HG03095 (cell line): ENCODE measurements around the gene RPRML.
"Not testable (repeated sequence)": the region's sequence is repeated elsewhere in the genome, so short reads cannot be mapped to it uniquely, and the experiment has no call there.

Experiments used
- ATAC-seq: cut with Tn5 transposase; IDR thresholded peaks from one replicate; pipeline ENCODE4 v1.9.1; 2021; ENCODE audit warnings: moderate library complexity; ENCODE audit not compliant: unreplicated experiment

Gene RPRML

DNA sequence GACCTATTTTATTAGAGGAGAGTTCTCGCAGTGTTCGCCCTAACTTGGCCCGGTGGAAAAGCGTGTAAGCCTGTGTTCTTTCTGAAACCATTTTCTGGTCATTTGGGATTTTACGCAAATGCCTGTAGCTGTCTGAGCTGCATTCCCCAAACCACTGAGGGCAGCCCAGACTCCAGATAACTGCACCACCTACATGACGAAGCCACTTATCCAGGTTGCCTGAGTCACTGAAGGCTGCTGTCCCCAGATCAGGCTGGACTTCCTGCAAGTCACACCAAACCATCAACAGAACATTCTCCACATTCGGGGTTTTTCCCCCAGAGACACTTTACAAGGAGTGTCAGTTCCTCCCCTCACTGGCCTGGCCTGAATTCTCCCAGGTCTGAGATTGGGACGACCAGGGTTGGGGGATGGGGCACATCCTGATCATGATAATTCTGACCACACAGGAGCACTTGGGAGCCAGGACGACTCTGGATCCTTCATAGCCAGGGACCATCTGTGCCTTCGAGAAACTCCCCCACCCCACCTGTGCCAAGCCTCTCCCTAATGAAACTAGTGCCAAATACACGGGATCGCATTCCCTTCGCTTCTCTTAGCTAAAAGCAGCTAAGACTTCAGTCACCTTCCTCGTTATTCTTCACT, 2.3 kb downstream of the RPRML start:
- ATAC-seq, result no peak

DNA sequence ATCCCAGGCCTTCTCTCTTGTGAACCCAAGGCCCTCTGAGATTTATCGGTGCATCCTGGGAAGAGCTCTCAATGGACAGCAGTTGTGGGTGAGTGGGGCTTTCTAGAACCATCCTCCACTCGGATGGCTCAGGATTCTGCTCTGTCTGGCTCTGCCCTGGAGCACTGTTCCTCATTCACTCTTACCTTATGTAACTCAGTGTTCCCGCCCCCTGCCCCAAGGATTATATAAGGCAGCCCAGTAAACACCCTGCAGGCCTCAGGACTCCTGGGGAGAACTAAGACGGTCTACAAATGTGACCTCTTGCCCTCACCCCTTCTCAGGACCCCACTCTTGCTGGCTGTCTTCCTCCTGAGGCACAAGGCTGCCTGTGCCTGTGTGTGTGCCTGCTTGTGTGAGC, 3.8 kb downstream of the RPRML start:
- ATAC-seq, result no peak

DNA sequence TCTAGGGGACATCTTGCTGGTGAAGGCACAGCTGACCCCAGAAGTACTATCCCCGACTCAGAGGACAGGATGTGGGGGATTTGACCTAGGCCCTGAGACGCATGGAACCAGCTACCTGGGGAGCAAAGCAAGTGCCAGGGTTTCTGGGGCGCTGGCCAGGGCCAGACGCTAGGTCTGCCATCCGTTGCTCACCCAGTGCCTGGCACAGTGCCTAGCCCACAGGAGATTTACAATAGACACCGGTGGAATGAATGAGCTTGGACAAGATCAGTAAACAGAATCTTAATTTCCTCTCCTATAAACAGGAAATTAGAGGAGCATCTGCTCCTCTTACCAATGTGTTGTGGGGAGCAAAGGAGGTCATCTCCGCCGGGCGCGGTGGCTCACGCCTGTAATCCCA, 5.0 kb downstream of the RPRML start:
- ATAC-seq, result no peak

GRCh38 chr17:46972346-46972745, 6.7 kb downstream of the RPRML start:
- ATAC-seq, result no peak

DNA sequence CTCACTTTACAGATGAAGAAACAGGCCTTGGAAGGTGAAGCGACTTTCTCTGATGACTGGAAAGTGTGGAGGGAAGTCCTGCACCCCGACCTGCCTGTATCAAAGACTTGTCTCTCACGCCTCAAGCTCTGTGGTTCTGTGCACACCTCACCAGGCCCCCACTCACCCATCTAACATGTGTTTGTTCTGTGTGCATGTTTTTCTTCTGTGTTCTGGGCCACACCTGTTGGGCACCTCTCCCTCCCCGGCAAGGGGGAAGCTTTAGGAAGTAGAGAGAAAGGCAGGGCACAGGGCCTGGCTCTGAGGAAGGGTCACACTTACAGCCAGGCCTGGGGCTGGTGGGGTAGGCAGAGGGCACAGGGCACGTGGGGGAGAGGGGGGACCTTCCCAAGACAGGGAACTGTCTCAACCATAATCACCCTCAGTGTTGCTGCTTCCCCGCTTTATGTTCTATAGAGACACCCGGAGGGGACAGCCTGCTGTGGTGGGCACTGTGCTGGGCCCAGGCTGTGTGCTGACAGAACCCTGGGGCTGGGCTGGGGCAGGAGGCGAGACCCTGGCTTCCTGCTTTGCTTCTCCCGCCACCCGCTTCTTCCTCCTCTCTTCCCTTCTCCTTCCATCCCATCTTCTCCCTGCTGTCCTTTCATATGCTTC, 7.3 kb downstream of the RPRML start:
- no peak for ATAC-seq

DNA sequence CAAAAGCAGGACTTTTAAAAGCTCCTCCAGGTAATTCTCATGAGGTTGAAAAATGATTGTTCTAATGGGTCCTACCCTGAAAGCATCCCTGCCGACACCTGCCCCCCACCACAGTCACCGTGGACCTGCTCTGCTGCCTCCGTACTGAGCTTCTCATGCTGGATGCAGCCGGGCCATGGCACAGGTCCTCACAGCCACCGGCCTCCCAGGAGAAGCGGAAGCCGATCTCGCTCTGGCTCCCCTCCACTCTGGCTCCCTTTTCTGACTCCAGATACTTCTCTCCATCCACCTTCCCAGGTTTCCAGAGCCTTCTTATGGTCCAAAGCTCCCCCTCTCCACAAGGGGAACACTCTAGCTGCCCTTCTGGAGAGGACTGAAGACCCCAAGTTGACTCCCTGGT, 10.2 kb downstream of the RPRML start:
- ATAC-seq, result no peak

DNA sequence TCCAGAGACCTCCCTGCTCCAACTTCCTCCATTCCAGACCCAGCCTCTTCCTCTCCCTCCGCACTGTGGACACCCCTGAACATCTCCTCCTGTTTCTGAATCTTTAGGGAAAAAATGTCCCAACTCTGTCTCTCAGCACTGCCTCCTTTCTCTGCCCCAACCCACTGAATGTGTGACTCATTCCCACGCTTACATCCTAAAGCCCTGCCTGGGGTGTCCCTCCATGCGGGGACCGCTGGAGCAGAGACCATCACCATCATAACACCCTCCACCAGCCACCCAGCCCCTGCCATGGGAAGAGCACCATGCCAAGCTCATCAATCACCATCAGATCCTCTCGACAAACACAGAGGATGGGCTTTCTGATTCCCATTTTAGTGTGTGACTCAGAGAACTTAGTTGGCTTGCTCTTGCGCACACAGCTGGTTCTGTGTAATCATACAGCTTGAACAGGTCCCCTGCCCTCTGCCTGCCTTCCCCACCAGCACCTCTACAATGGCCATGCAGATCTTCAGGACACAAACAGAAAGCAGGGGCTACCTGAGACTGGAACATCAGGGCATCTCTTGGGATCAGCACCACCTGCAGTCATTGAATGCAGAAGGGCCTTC, 10.7 kb downstream of the RPRML start:
- no peak for ATAC-seq

DNA sequence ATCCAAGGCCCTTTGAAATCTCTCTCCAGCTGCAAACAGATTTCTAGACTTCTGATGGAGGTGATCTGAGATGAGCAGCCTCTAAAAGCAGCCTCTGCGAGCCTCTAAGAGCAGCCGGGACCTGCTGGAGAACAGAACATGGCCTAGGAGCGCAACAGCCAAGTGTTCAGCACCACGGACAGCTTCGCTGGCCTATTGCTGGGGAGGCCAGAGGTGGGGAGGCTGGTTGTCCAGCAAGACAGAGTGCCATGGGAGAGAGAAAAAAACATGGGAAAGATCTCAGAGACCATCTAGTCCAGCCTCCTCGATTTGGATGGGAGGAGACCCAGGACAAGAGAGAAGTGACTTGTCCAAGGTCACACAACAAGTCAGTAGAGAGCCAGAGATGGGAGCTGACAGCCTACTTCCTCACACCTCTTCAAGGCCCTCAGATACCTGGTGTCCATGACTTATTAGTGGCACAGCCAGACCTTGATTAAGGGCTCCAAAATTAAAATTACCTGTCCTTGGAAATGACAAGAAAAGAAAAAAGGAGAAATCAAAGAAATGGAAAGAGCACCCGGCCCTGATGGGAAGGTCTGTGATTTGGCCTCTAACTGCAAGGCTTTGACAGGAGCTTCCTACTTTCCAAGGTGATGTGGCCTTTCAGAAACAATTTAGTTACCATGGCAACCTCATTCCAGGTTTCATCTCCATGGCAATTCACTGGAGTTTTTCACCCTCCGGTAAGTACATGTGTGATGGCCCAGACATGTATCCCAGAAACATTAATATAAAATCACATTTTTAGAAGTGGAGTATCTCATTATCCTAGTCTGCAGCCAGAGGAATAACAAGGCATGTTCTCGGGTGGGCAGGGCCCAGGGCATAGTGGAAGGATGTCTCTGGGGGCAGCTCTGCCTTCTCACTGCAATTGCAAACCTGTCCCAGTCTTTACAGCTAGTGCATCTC, 14.5 kb downstream of the RPRML start:
- no peak for ATAC-seq

DNA sequence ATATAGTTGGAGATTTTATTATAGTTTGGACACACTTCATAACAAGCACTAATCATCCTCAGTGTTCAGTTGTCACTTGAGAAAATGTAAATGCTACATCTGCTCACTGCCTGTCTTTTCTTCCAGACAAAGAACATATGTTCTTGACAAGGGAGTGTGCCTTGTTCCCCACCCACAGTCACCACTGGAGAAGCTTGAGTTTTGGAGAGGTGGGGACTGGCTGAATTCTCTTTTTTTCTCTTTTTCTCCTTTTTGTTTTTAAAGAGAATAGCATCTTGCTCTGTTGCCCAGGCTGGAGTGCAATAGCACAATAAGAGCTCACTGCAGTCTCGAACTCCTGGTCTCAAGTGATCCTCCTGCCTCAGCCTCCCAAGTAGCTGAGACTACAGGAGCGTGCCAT, 15.5 kb downstream of the RPRML start:
- no peak for ATAC-seq

GRCh38 chr17:46962374-46962790, 16.7 kb downstream of the RPRML start:
- no peak for ATAC-seq

DNA sequence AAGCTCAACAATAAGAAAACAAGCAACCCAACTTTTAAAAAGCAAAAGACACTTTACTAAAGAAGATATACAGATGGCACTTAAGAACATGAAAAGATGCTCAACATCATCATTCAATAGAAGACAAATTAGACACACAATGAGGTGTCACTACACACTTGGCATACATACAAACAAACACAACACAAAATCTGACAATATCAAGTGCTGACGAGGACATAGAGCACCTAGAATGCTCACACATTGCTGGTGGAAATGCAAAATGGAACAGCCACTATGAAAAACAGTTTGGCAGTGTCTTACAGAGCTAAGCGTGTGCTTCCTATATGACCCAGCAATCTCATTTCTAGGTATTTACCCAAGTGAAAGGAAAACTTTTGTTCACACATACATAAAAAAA, 18.9 kb downstream of the RPRML start:
- no peak for ATAC-seq

- no peak for ATAC-seq
Measured at GRCh38 chr17:46958041-46958591, 20.9 kb downstream of the RPRML start.

DNA sequence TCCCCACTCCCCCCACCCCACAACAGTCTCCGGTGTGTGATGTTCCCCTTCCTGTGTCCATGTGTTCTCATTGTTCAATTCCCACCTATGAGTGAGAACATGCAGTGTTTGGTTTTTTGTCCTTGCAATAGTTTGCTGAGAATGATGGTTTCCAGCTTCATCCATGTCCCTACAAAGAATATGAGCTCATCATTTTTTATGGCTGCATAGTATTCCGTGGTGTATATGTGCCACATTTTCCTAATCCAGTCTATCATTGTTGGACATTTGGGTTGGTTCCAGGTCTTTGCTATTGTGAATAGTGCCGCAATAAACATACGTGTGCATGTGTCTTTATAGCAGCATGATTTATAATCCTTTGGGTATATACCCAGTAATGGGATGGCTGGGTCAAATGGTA, 25.9 kb downstream of the RPRML start:
- not testable (repeated sequence) for ATAC-seq

GRCh38 chr17:46952115-46952514, 26.9 kb downstream of the RPRML start:
- ATAC-seq, result no peak

DNA sequence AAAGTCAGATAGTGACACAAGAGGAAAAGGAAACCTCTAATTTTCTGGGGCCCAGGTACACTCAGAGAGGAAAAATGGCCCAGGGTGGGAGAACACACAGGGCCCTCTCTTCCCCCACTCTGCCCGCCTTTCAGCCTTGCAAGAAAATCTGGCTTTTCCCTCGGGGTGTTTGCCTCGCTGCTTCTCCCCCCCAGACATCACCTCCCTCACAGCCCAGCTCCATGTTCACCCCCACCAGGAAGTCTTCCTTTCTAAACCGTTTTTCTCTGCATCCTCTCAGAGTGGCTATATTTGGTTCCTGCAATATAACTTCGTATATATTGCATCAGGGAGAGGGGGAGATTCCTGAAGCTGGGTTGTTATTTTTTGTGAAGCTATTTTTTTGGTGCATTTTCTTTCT, 27.3 kb downstream of the RPRML start:
- no peak for ATAC-seq

GRCh38 chr17:46950997-46951621, 27.9 kb downstream of the RPRML start:
- no peak for ATAC-seq

DNA sequence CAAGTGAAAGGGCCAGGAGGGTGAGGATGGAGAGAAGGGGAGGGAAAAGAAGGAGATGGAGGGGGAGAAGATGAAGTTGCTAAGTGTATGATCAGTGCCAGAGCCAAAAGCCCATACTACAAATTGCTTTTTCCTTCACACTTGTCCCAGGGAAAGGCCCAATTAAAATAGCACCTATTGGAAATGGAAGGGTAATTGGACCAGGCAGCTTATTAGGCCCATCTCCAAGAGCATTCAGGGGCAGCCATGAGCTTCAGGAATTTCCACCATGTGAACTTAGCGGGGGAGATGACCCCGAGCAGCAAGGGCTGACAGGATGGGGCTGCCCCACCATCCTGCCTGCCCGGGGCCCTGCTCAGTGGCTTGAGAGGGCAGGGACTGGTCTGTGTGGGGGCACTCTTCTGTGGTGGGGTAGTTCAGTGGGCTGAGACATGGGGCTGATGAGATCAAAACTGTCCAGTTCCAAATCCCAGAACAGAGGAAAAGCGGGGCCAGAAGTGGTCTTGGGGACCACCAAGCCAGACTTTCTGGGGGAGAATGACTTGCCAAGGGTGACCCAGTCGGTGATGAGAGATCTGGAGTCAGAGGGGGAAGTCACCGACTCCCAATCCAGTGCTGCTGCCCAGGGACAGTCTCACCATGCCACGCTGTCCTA, 28.6 kb downstream of the RPRML start:
- ATAC-seq, result no peak

GRCh38 chr17:46949291-46950174, 29.5 kb downstream of the RPRML start:
- ATAC-seq, result no peak

DNA sequence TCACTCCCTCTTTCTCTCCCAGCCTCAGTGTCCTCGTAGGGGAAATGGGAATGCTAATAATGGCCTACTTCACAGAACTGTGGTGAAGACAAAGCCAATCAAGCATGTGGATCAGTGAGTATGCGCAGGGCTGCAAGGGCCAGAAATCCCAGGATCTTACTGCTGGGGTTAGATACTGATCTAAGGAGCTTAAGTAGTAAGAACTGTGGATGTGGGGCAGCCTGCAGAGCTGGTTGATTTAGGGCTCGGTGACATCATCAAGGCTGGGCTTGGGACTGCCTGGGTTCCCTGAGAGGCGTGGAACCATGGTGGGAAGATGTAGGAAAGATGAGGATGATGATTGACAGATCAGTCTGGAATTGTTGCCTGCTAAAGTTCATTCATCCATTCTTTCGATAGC, 30.5 kb downstream of the RPRML start:
- ATAC-seq, result no peak
